Right renal pelvis (tissue), 4 donors: ENCODE results near the gene SIAH1. TPM values are rescaled to one million over a fixed set of nuclear protein-coding genes. Genes with fewer than 3 reads are reported as not detected.
"Not testable (repeated sequence)": the region's sequence is repeated elsewhere in the genome, so short reads cannot be mapped to it uniquely, and the experiment has no call there.

ENCODE experiments used
- DNase-seq, 4 donors: peaks; one replicate each; pipeline ENCODE4 v3.0.0-alpha.2; 2013; ENCODE audit warnings: low read depth in 4 of 4, low spot score in 3 of 4, missing footprints in 1 of 4
- polyA plus RNA-seq, 4 donors: library from polyadenylated mRNA; unstranded; fragments of 120-200 nt; gene quantifications; one replicate each; pipeline ENCODE4 v1.2.1, GENCODE V29; 2013; ENCODE audit not compliant: insufficient read length in 4 of 4

The SIAH1 gene
- polyA plus RNA-seq, 4 donors = 44.4 to 60.1 (median 53.2) TPM

GRCh38 chr16:48394355-48394703 is 9.1 kb upstream of the SIAH1 start:
- DNase-seq = no peak

GRCh38 chr16:48393485-48394354 is 8.5 kb upstream of the SIAH1 start:
- DNase-seq = no peak

- no peak for DNase-seq
These were observed 7.2 kb upstream of the SIAH1 start for GRCh38 chr16:48392407-48392806.

GRCh38 chr16:48386559-48387312 is 1.5 kb upstream of the SIAH1 start:
- no peak for DNase-seq

- peak; percentile 20 to 40 (median 36) for DNase-seq
These were observed 527 bp downstream of the SIAH1 start for GRCh38 chr16:48384520-48385252.

- DNase-seq = peak in 3 of 4 donors; percentile 35 to 44 (median 43)
These were observed 1.2 kb downstream of the SIAH1 start for GRCh38 chr16:48383877-48384519.

GRCh38 chr16:48383009-48383876 is 2.0 kb downstream of the SIAH1 start:
- DNase-seq = no peak

GRCh38 chr16:48382131-48382530 is 3.1 kb downstream of the SIAH1 start:
- DNase-seq = no peak

- no peak for DNase-seq
These were observed 4.0 kb downstream of the SIAH1 start for GRCh38 chr16:48381201-48381600.

- DNase-seq = no peak
These were observed 6.4 kb downstream of the SIAH1 start for GRCh38 chr16:48378836-48379235.

GRCh38 chr16:48378276-48378675 is 6.9 kb downstream of the SIAH1 start:
- DNase-seq = no peak

GRCh38 chr16:48377301-48377700 is 7.9 kb downstream of the SIAH1 start:
- not testable (repeated sequence) for DNase-seq

- DNase-seq = no peak
These were observed 11.0 kb downstream of the SIAH1 start for GRCh38 chr16:48374255-48374654.

GRCh38 chr16:48373258-48374029 is 11.8 kb downstream of the SIAH1 start:
- no peak for DNase-seq

- no peak for DNase-seq
These were observed 12.5 kb downstream of the SIAH1 start for GRCh38 chr16:48372744-48373143.

- DNase-seq = no peak
These were observed 13.8 kb downstream of the SIAH1 start for GRCh38 chr16:48371393-48371780.

- DNase-seq = not testable (repeated sequence)
These were observed 14.4 kb downstream of the SIAH1 start for GRCh38 chr16:48370668-48371392.

- DNase-seq = no peak
These were observed 15.0 kb downstream of the SIAH1 start for GRCh38 chr16:48370229-48370628.
